ENCODE results near the gene RAB7A.

GRCh38 chr3:128841926-128842920, 116.2 kb downstream of the RAB7A start:
- TF ChIP-seq POLR2A (IDR thresholded peaks at IDR 0.05) (no peak), CTCF (IDR thresholded peaks at IDR 0.05) (no peak), EP300 (IDR thresholded peaks at IDR 0.05; ENCODE audit: low read depth) (no peak)
